ENCODE data around the gene CD86.

The CD86 gene

DNA sequence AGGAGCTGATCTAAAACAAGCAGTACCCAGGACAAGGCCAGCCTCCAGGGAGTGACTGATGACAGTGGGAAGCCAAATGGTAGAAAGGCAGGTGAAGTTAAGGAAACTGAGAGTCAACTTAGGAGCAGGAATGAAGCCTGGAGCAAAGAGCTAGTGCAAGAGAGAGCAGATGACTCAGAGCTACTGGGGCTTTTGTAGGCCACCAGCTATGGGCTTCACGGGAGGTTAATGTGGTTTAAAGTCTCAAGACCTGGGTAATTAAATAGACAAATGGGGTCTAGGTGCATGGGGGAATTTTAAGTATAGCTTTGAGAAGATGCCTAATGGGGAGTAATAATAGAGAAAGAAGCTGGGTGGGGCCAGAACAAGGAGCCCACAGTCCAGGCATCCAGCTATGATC is 3.1 kb downstream of the CD86 start:
- in situ Hi-C loops (cut with HindIII; ENCODE audit: low sequenced_read_pairs) = no loop called here

DNA sequence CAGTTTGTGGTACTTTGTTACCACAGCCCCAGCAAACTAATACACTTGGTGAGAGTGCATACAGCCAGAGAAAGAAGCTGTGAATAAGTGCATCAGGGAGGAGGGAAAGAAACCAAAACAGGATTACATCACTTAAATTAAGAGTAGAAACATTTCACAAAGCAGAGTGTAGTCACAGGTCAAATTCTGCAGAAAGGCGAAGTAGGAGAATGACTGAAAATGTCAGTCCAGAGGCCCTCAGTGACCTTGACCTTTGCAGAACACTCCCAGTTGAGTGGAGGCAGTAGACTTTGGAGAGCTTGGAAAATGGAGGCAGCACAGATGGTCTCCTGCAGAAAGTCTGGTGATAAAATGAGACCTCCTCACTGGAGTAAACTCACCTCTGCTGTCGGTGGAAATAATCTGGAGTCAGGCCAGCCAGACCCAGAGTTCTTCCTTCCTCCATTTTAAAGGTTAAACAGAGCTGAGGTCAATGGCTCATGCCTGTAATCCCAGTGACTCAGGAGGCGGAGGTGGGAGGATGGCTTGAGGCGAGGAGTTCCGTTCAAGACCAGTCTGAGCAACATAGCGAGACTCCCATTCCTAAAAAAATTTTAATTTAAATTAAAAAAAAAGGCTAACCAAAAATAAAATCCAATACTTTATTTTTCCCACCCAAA is 5.0 kb downstream of the CD86 start:
- in situ Hi-C loops (cut with HindIII; ENCODE audit: low sequenced_read_pairs) = no loop called here

DNA sequence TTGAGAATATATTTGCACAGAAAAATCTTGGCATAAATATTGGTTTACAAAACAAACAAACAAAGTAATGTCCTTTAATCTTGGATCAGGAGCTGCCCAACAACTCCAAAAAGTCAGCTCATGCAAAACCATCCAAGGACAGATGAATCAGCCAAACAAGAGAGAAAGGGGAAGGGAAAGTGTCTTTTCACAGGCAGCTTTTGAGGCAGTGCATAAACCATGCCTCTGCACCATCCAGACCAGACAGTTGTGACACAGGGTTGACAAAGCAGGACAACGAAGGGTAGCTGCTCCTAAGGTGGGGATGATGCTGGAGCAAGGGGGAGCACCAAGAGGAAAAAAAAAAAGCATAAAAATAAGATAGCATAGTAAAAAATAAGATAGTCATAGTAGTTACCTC is 8.7 kb downstream of the CD86 start:
- in situ Hi-C loops (cut with HindIII; ENCODE audit: low sequenced_read_pairs) = no loop called here

DNA sequence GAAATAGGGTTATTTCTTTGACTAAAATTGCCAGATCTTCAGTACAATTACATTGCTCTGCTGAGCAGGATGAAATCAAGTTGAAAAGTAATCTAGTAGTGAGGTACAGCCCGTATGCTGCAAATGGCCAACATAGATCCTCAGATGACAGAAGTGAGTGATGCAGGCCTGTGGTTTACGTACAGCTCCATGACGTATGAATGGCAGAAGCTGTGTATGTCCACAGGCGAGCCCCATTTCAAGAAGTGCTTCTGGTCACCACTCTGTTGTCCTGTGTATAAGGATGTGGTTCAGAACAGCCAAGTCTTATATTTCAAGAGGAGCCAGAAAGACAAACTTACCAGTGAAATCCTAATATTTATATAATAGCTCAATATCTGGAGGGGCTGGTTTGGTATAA is 9.2 kb downstream of the CD86 start:
- in situ Hi-C loops (cut with HindIII; ENCODE audit: low sequenced_read_pairs) = no loop called here

DNA sequence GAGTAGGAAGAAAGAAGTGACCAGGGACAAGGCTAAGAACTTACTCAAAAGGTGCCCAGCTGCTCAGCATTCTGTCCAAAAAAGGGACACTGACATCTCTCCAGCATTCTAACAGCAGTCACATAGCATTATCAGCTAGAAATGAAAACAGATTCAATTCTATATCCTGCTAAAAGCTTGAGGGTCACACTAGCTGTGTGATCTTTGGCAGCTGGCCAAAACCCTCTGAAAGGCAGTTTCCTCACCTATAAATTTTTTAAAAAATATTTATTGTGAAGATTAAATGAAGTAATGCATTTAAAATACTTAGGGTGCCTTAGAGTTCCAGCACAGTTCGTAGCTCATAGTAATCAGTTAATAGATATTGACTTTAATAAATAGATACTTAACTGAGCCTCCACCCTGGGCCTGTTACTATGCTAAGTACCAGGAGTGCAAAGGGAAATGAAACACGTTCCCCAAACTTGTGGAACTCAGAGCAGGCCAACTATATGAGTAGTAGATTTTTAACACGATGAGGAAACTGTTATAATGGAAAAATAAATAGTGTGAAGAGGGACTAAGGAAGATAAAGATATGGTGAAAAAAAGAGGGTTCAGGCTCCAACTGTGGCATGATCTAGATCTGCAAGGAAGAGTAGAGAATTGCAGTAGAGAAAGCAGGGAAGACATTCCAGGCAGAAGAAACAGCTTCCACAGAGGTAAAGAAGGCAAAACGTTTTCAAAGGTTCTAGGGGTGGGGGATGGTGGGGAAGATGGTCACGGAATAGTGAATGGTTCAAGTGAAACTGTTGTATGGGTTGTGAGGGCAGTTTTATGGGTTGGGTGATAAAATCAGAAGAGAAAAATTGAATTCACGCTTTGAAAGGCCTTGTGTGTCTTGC is 11.4 kb downstream of the CD86 start:
- in situ Hi-C loops (cut with HindIII; ENCODE audit: low sequenced_read_pairs) = no loop called here

DNA sequence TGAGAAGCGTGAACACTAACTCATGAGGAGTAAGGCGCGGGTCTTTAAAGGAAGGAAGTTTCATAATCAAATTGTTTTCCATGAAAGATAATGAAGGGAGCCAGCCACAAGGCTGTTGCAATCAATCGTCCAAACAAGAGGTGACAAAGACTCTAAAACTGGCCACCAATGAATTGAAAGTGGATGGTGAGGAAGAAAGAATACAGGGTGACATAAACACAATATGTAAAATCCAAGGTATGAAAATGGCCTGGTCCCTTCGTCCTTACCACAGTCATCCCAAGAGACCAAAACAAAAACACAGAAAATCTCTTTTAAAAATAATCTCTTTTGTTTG is 12.0 kb downstream of the CD86 start:
- in situ Hi-C loops (cut with HindIII; ENCODE audit: low sequenced_read_pairs) = no loop called here

DNA sequence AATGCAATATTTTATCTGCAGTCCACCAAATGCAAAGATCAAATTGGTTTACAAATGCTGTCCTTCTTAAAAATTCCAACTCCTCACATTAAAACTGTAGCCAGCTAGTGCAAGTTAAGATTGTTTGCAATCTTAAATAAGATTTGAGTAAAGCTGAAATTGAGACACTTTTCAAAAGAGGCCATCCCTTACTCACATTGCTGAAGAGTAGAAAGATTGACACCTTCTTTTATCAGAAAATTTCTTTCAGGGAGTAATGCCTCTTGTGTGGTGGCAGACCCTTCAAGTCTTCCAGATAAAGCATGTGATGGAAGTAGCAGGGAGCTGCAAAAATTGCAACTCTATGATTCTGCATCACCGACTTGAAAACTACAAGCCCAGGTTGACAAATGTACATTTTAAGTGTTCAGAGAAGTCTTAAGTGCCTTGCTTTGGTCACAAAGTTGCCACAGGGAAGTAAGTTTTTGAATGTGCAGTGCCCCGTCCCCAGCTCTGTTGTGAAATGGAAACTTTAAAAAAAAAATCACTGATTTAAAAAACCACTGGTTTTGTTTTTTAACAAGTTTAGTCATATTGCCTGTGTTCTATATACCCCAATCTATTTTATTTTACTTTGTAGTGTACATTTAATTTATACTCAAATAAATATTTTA is 12.6 kb downstream of the CD86 start:
- in situ Hi-C loops (cut with HindIII; ENCODE audit: low sequenced_read_pairs) = no loop called here

DNA sequence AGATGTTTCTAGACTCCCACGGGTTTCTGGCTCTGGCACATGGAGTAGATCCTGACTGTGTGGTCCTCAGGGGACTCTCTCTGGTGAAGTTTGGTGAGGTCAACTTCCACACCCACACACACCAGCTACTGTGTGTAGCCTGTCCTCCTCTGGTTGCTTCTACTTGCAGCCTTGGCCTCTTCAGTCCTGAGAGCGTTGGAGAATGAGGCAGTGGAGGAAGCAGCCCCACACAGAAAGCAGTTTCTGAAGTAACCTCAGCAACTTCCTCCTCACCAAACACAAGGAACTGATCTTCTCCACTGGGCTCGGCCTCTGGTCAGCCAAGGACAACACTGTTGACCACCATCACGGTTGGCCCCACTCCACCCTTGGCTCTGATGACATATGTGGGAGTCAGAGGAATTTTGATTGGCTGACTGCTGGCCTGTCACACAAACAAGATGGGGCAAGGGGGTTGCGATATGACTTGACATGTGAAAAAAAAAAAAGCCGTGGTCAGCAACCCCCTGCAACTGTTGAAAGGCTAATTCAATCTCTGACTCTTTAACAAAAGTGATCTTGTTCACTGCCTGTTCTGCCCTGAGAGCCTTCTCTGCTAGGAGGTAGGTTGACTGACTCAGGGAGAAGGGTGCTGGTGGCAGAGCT is 19.6 kb downstream of the CD86 start:
- in situ Hi-C loops (cut with HindIII; ENCODE audit: low sequenced_read_pairs) = no loop called here

DNA sequence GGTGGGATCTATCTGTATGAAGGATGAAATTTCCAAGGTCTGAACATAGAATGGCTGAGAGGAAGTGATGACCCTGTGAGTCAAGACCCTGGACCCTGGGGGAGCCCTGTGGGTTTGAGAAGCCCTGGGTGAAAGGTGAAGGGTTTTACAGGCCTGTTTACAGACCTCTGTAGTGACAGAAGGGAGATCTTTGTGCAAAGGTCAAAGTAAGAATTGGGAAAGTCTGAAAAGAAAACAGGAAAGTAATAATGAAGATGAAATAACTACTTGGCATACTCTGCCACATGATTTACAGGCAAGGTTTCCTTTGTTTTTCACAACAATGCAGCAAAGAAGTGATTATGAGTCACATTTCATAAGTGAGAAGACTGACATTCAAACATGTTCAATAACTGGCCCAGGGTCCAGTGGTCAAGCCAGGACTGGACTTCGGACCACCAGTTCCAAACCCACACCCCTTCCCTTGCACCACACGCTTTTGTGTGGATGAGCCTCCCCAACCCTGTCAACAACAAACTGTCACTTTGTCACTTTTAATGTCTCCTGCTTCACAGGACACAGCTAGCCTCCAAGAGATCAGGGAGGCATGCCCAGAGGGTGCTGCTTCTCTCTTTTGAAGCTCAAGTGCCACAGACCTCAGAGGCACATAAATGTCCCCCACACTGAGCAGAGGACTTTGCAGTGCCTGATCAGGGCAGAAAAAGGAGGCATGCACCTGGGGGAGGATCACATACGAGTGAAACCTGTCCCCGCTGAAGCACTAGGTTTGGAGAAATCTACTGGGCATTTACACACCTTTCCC is 21.5 kb downstream of the CD86 start:
- in situ Hi-C loops (cut with HindIII; ENCODE audit: low sequenced_read_pairs) = no loop called here

DNA sequence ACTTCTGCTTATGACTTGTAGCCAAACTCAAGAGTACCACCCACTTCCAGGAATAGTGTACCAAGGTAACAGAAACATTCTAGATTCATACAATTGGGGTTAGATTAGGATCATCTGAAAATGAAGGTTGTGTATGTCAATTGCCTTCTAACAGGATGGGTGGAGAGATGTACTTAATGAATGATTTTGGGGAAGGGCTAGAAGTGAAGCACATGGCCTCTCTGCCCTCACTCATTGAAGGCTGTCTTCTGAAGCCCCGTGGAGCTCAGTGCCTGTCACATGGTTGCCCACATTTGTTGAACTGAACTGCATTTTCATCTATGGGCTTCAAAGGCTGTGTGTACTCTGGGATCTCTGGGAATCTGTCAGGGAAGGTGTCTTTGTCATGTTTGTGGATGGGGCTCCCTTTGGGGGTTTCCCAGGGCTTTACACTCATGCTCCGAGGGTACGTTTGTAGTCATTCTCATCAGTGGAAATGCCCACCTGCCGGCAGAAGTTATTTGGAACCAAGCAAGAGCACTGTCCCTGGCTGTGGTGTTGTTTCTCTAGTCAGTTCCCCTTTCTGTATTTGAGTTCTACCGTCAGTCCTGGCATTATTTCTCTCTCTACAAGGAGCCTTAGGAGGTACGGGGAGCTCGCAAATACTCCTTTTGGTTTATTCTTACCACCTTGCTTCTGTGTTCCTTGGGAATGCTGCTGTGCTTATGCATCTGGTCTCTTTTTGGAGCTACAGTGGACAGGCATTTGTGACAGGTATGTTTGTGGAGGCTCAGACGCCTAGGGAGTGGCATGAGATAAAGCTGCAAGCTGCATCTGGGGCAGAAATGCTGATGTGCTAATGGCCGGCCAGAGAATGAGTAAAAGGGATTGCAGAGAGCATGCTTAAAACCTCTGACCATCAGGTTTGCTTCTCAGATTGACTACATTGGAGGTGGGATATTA is 22.4 kb downstream of the CD86 start:
- in situ Hi-C loops (cut with HindIII; ENCODE audit: low sequenced_read_pairs) = no loop called here

DNA sequence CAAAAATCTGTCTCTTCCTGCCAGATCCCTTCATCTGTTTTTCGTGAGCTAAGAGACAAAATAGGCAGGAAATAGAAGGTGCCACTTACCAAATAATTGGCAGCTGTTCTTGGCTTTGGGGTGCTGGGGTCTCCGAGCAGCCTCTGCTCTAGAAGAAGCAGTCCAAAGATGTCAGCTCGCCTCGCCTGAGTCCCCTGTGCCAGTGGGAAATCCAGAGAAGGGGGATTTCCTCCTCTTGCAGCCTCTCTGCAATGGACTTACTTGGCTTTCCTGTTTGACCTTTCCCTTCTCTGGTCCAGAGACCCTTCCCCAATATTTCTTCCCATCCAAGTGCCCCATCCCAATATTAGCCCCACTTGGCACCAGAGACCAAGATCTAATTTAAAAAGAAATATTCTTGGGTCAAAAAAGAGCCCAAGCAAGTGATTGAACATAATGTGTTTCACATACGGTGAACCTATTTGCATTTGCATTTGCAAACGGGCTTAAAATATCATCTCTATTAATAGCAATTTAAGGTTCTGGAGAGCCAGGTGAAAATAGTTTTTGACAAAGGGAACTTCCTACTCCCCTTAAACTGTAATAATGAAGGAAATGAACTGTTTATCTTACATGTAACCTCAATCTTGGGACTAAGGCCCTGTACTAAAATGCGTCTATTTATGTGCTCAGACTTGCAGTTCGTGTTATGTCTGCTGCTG is 23.2 kb downstream of the CD86 start:
- in situ Hi-C loops (cut with HindIII; ENCODE audit: low sequenced_read_pairs) = no loop called here

DNA sequence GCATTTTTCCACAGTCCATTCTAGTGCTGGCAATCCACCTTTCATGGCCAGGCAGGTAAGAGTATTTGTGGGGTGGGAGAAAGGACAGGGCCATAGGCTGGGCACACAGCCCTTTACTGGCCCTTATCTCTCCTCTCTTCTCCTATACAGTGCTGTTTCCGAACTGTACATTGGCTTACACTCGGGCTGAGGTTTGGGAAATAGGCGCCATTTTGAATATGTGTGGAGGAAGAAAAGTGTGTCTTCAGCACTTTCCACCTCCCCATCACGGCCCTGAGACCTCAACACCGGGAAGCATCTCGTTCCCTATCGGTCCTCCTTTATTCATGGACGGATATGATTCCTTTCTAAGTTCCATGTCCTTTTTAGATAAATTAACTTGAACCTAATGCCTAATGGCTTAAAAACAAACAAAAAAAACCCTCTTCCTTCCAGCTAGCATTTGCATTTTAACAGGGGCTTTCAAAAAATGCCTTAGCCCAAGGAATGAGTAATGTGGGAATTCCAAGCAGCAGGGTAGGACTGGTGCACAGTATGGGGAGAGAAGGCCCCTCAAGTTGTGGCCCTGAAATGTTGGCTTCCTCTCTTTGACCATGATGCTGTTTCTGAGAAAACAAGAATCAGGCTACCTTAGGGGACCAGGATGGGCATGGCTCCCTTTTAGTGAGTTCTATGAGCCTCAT is 24.5 kb downstream of the CD86 start:
- in situ Hi-C loops (cut with HindIII; ENCODE audit: low sequenced_read_pairs) = no loop called here

DNA sequence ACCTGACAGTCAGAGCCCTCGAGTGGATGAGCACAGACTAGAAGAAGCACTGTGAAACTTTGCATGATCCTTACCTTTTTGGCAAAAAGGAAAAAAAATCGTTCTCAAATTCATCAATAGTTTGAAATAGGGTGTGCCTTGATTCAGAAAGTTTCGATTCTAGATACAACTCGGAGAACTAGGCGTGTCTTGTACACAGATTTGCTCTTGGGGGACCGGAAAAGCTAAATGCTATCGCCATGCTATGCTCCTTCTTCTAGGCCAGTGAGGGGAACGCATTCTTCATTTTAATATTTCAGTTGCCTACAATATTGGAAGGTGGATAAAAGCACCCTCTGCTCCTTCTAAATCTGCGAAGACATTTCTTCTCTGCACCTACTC is 25.0 kb downstream of the CD86 start:
- in situ Hi-C loops (cut with HindIII; ENCODE audit: low sequenced_read_pairs) = no loop called here

DNA sequence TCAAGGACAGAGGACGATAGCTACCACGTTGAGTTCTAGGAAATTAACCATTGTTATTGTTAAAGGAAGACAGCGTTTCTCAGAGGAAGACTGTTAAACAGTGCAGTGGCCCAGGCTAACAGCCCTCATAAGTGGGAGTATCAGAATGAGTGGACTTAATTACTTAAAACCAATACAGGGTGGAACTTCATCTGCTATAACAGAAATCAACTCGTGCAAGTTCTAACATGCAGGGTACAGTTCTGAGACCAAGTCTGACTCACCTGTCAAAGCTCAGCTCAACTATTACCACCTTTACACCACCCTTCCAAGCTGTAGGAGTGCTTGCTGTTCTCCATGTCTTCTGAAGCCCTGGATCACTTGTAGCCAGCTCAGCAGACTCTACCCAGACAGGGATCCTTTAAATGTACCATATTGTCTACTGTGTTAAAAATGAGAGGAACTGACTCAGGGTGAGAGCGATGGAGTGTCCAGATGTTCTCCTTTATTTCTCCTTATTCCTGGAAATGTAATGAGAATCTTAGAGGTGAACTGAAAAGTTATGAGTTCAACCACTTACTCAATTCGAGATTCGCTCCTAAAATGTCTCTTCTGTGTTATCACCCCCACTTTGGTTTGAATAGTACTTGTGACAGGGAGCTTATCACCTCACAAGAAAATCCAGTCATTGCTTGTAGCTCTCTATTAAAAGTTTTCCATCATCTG is 26.5 kb downstream of the CD86 start:
- in situ Hi-C loops (cut with HindIII; ENCODE audit: low sequenced_read_pairs) = no loop called here

DNA sequence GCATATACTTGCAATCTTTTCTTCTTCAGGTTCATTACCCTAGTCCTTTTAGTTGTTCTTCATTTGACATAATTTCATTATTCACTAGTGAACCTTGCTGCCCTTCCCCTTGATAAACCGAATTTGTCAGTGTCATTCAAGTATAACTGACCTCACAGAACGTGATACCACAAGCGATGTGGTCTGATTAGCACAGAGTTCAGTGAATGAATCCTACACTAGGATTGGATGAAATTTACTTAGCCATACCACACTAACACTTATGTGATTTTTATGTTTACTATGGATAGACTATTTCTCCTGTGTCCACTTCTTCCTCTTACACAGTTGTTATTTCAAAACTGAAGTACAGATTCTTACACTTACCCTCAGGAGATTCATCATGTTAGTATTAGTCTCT is 27.2 kb downstream of the CD86 start:
- in situ Hi-C loops (cut with HindIII; ENCODE audit: low sequenced_read_pairs) = no loop called here

DNA sequence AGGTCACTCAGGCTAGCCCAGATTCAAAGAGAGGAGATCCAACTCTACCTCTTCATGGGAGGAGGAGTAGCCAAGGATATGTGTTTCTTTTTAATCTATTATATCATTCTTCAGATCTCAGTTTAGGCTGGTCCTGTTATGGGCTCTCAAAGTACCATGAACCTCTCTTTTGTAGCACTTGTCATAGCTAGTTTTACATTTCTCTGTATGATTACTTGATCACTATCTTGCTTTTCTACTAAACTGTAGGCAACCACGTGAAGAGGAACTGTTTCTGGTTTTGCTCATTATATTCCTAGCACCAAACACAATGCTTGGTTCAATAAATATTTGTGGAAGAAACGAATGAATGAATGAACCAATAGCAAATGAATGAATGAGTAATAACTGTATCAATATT is 29.6 kb downstream of the CD86 start:
- in situ Hi-C loops (cut with HindIII; ENCODE audit: low sequenced_read_pairs) = no loop called here

DNA sequence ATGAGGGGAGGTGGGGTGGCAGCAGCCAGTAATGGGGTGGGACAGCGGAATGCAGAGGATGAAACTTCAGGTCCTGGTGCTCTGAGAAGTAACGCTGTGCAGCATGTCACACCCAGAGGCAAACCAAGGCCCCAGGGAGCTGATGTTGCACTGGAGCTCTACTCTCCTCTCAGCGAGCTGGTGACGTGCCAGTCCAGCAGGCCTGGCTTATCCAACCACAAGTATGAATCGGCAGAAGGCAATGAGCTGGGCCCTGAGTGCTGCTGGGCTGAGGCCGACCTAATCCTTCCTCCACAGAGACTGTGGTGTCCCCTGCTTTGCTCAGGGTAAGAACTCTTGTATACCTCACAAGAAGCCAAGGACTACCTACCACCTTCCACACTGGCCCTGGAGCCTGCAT is 30.5 kb downstream of the CD86 start:
- in situ Hi-C loops (cut with HindIII; ENCODE audit: low sequenced_read_pairs) = no loop called here

DNA sequence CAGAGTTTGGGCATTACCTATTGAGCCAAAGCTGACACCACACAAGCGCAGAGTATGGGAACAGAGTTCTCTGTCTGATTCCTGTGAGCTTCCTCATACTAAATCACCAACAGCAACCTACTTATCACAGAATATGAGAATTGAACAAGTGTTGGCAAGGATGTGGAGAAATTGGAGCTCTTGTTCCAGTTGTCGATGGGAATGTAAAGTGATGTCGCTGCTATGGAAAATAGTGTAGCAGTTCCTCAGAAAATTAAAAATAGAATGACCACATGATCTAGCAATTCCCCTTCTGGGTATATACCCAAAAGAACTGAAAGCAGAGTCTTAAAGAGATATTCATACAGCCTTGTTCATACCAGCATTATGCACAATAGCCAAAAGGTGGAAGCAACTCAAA is 33.4 kb downstream of the CD86 start:
- in situ Hi-C loops (cut with HindIII; ENCODE audit: low sequenced_read_pairs) = no loop called here
